Stimulated activated CD8-positive, alpha-beta memory T cell treated with anti-CD3 and anti-CD28 coated beads, Interleukin-12 subunit alpha, Interleukin-12 subunit beta, amount 100 ng/mL, for 24 hours (primary cell): ENCODE results near the gene HDAC4.

Experiments used
- DNase-seq: peaks from one replicate; pipeline ENCODE4 v3.0.0-alpha.2; 2020; ENCODE audit errors: extremely low read depth

Gene HDAC4

DNA sequence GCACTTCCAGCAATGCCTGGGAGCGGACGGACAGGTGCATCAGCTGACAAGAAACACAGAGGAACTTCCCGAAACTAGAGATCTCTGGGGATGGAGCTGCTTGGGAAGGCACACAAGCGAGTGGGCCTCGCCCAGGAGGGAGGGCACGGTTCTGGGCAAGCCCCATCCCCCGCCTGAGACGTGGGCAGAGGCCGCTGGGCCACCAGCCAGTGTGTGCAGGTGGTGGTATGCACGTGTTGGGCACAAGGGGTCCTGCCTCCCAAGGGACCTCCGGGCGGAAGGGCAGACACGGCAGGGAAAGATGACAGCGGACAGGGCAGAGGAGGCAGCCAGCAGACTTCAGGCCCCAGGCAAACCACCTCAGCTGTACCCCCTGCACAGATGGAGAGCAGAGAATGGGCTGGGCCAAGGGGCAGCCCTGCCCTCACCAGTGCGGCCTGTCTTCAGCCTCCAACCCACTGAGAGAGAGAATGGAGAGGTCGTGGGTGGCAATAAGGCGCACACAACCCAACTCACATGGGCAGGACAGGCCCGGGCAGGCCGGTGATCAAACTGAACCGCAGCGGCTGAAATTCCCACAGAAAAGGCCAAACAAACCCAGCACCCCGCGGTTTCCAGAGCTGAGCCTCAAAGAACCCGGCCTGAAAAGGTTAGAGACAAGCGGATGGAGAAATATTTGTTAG lies 51.2 kb downstream of the HDAC4 start:
- DNase-seq: no peak

DNA sequence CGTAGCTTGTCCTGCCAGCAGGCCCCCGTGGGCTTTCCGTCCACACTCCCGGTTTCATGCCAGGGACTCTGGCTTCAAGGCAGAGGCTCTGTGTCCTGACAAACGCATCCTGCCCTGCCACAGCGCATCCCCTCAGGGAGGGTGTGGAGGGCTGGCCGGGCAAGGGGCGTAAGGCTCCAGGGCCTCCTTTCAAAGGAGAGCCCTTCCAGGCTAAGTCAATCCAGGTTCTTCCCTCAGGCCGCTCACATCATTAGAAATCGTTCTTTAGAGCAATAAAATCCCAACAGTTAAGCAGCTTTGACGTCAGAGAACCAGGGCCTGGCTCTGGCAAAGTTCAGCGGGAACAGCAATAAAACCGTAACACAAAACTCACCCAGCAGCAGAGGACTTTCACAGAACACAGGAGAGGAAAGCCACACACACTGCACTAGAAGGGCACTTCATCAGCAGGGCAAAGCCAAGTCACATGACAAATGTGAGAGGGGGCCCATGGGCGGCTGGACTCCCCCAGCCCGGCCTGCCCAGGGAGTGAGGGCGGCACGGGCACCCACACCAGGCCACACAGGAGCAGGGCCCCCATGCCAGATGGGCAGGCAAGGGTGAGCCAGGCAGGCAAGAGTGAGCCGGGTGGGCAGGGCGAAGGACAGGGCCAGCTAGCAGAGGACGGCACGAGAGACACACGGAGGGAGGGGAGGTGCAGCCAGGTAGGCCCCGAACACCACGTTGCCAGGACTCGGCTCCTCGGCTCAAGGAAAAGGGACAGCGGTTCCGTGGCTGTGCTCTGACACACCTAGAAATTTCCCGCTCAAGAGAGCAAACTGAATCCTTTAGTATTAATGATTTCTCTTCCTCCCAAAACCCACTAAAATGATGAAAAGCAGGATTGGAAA lies 52.0 kb downstream of the HDAC4 start:
- no peak for DNase-seq

DNA sequence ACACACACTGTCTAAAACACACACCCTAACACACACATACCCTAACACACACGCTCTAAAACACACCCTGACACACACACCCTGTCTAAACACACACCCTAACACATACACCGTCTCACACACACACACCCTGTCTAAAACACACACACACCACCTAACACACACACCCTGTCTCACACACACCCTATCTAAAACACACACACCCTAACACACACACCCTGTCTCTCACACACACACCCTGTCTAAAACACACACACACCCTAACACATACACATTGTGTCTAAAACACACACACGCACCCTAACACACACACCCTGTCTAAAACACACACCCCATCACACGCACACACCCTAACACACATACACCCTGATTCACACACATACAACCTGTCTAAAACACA lies 54.1 kb downstream of the HDAC4 start:
- DNase-seq: no peak

DNA sequence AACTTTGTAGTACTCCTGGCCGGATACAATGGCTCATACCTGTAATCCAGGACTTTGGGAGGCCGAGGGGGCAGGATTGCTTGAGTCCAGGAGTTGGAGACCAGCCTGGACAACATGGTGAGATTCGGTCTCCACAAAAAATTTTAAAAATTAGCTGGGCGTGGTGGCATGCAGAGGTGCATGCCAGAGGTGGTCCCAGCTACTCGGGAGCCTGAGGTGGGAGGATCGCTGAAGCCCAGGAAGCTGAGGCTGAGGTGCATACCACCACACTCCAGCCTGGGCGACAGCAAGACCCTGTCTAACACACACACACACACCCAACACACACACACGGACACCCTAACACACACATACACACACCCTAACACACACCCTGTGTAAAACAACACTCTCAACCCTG lies 55.6 kb downstream of the HDAC4 start:
- DNase-seq: no peak

DNA sequence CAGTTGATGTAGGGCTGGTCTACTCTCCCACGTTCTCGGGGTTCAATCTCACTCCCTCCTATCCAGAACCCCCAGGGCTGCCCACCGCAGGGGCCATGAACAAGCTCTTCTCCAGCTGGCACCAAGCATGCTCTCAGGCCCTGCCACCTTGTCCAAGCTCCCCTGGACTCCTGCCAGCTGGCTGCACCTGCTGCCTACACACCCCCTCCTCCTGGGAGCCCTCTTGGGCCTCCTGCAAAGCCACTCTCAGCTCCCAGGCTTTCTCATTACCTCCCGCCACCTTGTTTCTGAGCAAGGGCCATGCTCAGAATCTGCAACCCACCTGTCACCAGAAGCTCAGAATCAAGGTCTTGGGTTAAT lies 56.0 kb downstream of the HDAC4 start:
- DNase-seq: no peak

DNA sequence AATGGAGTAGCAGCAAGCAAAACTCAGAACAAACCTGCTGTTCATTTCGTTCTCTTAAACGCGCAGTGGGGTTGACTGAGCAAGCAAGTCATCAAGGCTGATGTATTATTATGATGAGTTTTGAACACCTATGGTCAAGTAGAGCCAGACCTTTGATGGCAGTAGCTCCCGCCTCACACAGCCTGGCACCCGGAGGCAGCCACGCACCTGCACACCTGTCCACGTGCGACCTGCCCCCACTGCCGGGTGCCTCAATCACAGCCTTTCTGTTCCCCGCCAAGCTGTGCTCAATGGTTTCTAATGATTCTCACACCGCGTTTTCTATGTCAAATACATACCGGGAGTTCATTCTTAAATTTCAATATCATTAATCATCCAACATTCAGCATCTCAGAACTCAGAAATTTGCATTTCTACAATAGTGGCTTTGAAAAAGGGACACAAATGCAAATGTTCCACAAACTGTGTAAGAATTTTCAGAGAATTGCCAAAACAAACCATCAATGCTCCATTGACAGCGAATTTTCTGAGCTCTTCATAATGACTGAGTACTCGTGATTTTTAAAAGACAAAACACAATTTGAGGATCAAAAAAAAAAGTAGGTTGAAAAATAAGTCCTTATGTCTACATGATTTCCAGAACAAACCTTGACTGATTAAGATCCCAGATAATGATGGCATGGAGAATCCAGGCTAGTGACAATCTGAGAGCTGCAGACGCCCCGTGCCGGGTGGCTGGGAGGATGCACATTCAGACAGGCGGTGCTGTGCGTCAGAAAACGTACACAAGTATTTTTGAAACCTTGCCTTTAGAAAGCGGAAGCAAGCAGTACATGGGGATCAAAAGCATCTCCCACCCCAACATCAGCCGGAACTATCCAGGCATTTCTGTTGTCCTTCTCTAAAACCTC lies 56.6 kb downstream of the HDAC4 start:
- DNase-seq: no peak

DNA sequence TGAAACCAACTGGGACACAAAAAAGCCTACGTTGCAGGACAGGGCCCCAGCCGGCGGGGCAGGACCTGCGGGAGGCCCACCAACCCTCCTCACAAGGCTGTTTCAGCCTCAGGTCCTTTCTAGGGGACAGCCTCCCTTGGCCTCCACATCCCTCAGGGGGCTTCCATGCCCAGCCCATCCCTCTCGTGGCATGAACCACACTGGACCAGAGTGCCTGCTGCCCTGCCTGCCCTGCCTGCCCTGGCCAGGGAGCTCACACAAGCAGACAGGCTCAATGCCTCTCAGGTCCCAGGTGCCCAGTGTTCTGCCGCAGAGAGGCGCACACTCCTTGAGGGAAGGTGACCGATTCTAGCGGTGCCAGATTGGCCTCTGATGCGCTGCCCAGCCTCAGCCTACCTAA lies 57.4 kb downstream of the HDAC4 start:
- no peak for DNase-seq

DNA sequence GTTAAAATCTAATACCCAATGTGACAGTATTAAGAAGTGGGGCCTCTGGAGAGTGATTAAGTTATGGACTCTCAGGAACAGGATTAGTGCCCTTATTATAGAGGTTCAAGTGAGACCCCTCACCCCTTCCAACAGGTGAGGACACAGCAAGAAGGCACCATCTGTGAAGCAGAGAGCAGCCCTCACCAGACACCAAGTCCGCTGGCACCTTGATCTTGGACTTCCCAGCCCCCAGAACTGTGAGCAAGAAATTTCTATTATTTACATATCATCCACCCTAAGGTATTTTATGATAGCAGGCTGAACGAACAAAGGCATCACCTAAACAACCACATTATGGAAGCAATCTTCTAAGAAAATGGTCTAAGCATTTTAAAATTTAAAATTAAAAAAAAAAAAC lies 59.0 kb downstream of the HDAC4 start:
- no peak for DNase-seq

DNA sequence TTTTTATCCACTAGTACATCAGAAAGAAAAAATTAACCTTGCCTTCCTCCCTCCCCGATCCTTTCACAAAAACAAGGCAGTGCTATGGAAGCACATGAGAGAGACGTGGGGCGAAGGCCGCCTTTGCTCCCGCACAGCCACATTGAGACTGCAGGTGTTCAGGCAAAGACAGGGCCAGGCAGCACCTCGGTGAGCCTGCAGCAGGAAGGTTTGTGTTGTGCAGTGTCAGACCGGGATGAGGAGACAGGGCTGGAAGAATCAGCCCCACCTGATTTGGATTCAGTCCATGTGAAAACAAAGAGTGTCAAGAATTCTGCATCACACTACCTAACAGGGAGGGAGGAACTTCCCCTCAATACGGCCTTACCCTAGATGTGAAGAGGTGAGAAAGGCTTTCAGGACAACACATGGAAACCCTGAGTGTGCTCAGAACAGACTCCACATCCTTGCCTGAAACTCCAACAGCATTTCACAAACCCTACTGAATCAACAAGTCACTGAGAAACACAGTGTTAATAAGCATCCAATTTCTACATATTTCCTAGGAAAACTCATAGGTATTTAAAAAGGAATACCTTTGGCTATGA lies 59.6 kb downstream of the HDAC4 start:
- no peak for DNase-seq

DNA sequence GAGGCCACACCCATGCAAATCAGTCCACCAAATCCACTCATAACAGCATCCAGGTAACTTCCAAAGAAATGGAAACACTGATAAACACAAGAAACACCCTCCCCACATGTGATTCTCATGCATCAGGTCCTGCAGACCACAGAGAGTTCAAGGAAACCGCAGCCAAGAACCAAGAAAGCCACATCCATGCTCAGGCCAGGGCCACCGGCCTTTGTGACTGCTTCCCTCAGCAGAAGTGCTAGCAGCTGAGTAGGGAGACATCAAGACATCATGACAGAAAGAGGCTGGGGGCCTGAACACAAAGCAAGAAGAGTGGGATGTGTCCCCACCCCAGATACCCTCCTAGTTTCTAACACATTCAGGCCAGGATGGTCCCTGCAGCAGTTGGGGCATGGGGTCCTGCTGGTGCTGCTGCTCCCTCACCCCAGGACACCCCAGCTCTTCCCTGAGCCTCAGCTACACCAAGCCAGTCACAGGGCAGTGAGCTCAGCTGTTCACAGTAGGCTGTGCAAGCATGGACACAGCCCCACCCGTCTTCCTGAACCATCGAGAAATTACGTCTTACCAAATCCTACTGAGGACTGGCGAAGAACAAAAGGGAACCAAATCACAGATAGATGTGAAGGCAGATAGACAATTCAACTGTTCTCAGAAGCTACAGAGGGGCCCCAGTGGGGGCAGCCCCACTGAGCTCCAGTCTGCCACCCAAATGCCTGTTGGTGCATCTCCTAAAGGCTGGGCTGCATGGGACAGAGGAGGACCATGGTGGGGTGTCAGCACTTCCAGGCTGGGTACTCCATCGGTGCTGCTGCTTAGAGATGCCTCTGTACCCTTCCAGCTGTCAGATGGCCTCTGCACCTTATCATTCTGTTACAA lies 60.9 kb downstream of the HDAC4 start:
- no peak for DNase-seq

DNA sequence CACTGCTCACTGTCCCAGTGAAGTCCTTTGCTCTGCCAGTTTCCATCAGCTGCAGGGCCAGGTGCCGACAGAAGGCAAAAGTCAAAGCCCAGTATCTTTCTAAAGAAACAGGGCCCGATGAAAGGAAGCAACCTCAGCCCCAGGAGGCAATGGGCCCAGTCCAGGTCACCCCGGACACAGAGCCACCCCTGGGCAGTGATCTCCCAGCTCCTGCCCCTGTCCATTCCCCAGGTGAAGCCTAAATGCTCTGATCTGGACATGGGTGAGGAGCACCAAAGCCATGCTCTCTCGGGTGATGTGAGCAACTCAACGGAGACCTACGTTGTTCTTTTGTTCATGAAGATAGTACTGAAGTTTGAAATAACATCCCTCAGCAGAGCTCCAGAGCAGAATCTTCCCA lies 61.6 kb downstream of the HDAC4 start:
- no peak for DNase-seq

DNA sequence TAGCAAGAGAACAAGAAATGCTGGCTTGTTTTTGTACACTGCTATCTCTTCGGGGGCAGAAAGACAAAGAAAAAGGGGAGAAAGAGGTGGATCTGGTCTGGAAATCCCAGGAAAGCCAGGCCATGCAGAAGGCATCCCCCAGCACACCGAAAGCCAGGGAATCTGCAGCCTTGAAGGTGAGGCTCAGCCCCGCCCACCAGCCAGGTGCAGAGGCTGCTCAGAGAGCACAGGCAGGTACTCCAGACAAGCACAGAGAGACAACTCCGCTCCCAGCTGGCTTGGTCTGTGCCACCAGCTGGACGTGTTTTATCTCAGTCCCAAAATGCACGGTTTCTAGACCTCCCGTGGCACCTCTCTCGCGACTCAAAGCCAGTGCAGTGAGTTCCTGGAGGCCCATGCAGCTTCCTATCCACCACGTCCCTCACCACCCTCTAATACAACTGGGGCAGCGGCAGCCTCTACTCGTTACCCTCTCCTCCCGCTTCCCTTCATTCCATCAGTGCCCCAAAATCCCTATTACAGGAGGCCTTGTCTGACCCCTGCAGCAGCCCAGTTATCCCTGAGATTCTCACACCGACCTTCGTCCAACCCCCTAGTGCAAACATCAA lies 62.8 kb downstream of the HDAC4 start:
- no peak for DNase-seq

DNA sequence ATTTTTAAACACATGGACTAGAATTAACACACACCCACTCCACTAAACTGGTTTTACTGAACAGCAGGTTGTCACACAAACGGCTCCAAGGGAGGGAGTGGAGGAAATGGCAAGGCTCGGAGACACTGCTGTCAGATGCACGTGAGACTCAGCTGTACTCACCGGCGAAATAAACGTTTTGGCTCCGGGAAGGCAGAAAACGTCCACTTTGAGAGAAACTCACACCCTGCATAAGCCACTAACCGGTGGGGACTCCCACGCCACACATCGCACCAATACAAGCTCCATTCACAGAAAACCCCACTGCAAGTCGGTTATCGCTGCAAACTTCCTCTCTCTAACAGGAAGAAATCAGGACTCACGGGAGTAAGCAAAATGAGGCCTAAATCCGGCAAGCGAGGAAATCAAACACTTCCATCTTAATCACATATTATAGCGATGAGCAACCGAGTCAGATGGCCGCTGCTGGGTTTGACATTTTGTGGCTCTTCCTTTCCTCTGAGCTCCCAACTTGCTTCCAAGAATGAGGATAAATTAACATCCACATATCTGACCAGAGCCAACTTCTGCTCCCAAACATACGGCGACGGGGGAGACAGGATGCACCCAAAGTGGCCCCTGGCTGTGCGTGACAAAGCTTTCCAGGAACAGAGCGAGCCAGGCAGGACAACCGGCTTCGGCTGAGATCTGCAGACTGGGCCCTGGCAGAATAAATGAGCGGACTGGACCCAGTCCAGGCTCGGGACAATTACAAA lies 63.5 kb downstream of the HDAC4 start:
- no peak for DNase-seq

DNA sequence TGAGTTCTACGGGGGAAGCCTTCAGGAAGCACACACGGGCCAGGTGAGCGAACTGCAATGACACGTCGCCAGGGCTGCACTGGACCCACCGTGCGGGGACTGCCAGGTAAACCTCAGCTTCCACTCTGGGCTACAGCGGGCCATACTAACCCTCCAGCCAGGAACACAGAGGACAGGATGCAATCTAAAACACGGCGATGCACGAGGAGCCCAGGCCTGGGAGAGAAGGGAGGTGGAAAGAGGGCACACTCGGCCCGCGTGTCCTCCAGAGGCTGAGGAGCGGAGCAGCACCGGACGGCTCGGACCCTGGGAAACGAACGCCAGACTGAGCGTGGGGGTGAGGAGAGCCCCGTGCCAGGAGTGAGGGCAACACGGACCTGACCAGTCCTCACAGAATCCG lies 69.3 kb downstream of the HDAC4 start:
- DNase-seq: no peak

DNA sequence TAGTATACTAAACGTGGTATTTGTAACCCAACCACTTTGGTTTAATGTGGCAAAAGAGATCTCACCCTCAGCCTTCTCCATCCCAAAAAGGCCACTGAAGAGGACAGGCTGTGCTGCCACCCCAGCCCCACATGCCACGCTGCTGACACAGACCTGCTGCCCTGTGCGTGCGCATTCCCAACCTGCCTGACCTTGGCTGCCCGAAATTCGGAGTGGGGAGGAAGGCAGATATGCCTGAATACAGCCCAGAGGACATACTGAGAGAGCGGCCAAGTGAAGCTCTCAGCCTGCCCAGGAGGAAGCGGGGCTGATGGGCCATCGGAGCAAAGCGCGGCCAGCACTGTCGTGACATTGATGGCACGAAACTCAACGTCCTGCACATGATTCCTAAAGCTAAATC lies 70.0 kb downstream of the HDAC4 start:
- DNase-seq: no peak

DNA sequence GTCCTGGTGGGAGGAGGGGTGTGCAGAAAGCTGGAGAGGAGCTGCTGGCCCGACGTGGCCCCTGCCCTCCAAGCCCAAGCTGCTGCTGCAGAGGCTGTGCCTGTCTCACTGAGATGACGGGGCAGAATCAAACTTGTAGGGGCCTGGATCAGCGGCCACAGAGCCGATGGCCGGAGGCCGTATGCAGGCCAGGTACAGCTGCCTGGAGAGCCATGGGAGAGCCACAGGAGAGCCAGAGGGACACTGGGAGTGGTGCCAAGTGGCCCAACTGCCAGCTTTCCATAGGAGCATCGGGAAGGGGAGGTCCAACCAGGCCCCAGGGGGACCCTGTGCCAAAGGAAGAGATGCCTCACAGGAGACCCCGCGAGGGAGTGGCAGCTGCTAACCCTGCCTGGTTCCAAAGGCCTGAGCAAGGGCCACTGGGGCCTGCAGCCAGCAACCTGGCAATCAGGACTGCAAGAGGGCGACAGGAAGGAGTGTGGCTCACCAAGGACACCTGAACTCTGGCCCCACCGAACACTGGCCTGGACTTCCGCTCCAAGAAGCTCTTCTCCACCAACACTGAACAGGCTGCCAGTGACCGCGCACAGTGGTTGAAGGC lies 70.7 kb downstream of the HDAC4 start:
- DNase-seq: no peak

DNA sequence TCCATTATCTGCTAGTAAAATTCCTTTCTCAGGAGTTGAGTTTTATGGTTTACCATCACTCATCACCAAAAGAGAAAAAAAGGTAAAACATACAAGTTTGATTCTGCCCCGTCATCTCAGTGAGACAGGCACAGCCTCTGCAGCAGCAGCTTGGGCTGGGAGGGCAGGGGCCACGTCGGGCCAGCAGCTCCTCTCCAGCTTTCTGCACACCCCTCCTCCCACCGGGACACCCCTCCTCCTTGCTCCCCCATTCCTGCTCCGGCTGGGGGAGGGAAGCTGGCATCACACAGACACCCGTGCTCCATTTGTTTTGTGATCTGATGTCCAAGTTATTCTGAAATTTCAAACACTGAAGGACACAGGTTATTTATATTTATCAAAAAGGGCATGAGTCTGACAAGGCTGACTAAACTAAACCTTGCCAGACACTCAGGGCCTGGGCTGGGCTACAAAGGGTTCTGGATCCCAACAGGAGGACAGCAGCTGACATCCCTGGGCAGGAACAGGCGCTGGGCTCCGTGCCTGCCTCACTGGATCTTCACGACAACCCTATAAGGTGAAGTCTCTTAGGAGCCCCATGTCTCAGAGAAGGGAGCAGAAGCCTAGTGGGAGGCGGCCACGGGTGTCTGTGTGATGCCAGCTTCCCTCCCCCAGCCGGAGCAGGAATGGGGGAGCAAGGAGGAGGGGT lies 71.4 kb downstream of the HDAC4 start:
- DNase-seq: no peak

DNA sequence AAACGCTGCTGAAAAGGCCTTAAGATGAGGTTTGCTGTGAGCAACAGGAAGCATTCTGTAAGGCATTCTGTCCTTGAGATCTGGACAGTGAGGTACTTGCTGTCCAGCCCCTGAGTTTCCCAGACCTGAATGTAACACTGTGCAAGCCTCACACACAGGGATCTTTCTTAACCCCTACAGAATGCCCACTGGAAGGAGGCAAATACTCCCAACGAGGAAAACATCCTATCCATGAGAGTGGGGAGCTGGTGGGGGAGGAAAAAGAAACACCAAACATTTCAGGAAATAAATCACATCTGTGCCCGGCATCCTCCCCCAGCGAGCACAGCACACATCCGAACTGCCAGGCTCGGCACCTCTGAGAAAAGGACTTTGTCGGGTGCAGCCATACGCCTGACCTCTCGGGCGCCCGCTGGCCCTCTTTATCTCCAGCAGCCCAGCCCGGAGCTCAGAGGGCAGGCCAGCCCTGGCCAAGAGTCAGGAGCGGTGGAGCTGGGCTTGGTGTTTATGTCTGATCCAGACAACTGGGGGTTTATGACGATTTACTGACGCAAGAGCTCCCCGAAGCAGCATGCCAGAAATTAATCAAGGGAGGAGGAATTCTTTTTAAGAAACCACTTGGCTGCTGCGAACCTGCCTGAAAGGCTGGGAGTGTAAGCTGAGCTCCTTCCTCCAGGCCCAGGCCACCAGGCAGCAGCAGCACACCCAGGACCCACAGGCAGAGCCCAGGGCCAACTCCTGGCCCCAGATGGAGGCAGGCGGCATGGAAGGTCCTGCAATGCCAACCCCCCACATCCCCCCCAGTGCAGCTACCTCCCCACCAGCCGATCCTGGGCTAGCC lies 72.2 kb downstream of the HDAC4 start:
- no peak for DNase-seq
